NT2/D1 (cell line): ENCODE data around the gene MAPK6.
"Not testable (repeated sequence)": the region's sequence is repeated elsewhere in the genome, so short reads cannot be mapped to it uniquely, and the experiment has no call there.

Experiments used
- DNase-seq: peaks from one replicate; pipeline ENCODE4 v3.0.0-alpha.2; 2011; ENCODE audit warnings: low read depth, low spot score
- H3K27me3 ChIP-seq: 2 replicates; pipeline ENCODE4 v1.6.0; 2011; ENCODE audit warnings: mild to moderate bottlenecking; ENCODE audit not compliant: insufficient read length, insufficient read depth
- H3K36me3 ChIP-seq: 2 replicates; pipeline ENCODE4 v1.6.1; 2011; ENCODE audit warnings: mild to moderate bottlenecking, low read length, mixed read lengths; ENCODE audit not compliant: insufficient read depth, insufficient read length
- H3K4me1 ChIP-seq: 2 replicates; pipeline ENCODE4 v1.5.1; 2011; ENCODE audit not compliant: insufficient read depth, insufficient read length
- H3K4me3 ChIP-seq: 2 replicates; pipeline ENCODE4 v1.5.1; 2011; ENCODE audit warnings: low read depth; ENCODE audit not compliant: insufficient read length
- H3K9ac ChIP-seq: 2 replicates; pipeline ENCODE4 v1.6.0; 2011; ENCODE audit warnings: low read depth; ENCODE audit not compliant: insufficient read length
- H3K9me3 ChIP-seq: 2 replicates; pipeline ENCODE4 v1.5.1; 2011; ENCODE audit warnings: mild to moderate bottlenecking, low read length; ENCODE audit not compliant: insufficient read depth
- SUZ12 ChIP-seq: IDR thresholded peaks from 2 replicates; pipeline ENCODE4 v1.6.1; 2011; ENCODE audit not compliant: insufficient read length, insufficient read depth; ENCODE audit errors: extremely low read depth
- YY1 ChIP-seq: IDR thresholded peaks from 2 replicates; pipeline ENCODE4 v1.6.1; 2011; ENCODE audit not compliant: insufficient read length, insufficient read depth
- ZNF274 ChIP-seq: IDR thresholded peaks from 2 replicates; pipeline ENCODE4 v1.6.1; 2011; ENCODE audit warnings: mild to moderate bottlenecking, low read depth, low read length

The MAPK6 gene

GRCh38 chr15:52093539-52094510 is 74.8 kb downstream of the MAPK6 start:
- no peaks in the 10 kb centered on the region for H3K27me3 ChIP-seq
- no peaks in the 10 kb centered on the region for H3K4me1 ChIP-seq
- no peak overlapping the region for H3K9ac ChIP-seq
- no peak for DNase-seq
- H3K9me3 ChIP-seq: no peaks in the 10 kb centered on the region
- no peaks in the 10 kb centered on the region for H3K36me3 ChIP-seq
- no peak for TF ChIP-seq YY1
- TF ChIP-seq ZNF274: no peak
- no peak for TF ChIP-seq SUZ12
- no peak overlapping the region for H3K4me3 ChIP-seq

GRCh38 chr15:52094811-52095584 is 76.0 kb downstream of the MAPK6 start:
- no peaks in the 10 kb centered on the region for H3K36me3 ChIP-seq
- no peak overlapping the region for H3K4me3 ChIP-seq
- no peaks in the 10 kb centered on the region for H3K4me1 ChIP-seq
- no peaks in the 10 kb centered on the region for H3K27me3 ChIP-seq
- no peak overlapping the region for H3K9ac ChIP-seq
- TF ChIP-seq SUZ12 (no peak), YY1 (no peak)
- H3K9me3 ChIP-seq: no peaks in the 10 kb centered on the region
- DNase-seq: no peak

GRCh38 chr15:52095597-52096262 is 76.7 kb downstream of the MAPK6 start:
- no peak overlapping the region for H3K9ac ChIP-seq
- H3K36me3 ChIP-seq: no peaks in the 10 kb centered on the region
- DNase-seq: no peak
- no peak overlapping the region for H3K4me3 ChIP-seq
- no peaks in the 10 kb centered on the region for H3K9me3 ChIP-seq
- H3K4me1 ChIP-seq: no peaks in the 10 kb centered on the region
- TF ChIP-seq YY1 (no peak), ZNF274 (no peak), SUZ12 (no peak)
- H3K27me3 ChIP-seq: no peaks in the 10 kb centered on the region

- H3K4me3 ChIP-seq, H3K9me3 ChIP-seq, H3K36me3 ChIP-seq, H3K4me1 ChIP-seq, DNase-seq, H3K27me3 ChIP-seq, H3K9ac ChIP-seq: not testable (repeated sequence)
Observed at GRCh38 chr15:52096536-52096935, 77.5 kb downstream of the MAPK6 start.

- H3K36me3 ChIP-seq: no peaks in the 10 kb centered on the region
- H3K4me3 ChIP-seq: no peak overlapping the region
- DNase-seq: no peak
- TF ChIP-seq ZNF274 (no peak), SUZ12 (no peak), YY1 (no peak)
- H3K9me3 ChIP-seq: no peaks in the 10 kb centered on the region
- no peaks in the 10 kb centered on the region for H3K4me1 ChIP-seq
- no peaks in the 10 kb centered on the region for H3K27me3 ChIP-seq
- no peak overlapping the region for H3K9ac ChIP-seq
Observed at GRCh38 chr15:52097180-52097579, 78.2 kb downstream of the MAPK6 start.

- DNase-seq: no peak
- no peaks in the 10 kb centered on the region for H3K9me3 ChIP-seq
- no peak overlapping the region for H3K4me3 ChIP-seq
- H3K9ac ChIP-seq: no peak overlapping the region
- H3K27me3 ChIP-seq: no peaks in the 10 kb centered on the region
- no peaks in the 10 kb centered on the region for H3K4me1 ChIP-seq
- no peaks in the 10 kb centered on the region for H3K36me3 ChIP-seq
- no peak for TF ChIP-seq YY1
- no peak for TF ChIP-seq ZNF274
- TF ChIP-seq SUZ12: no peak
Observed at GRCh38 chr15:52098323-52098722, 79.3 kb downstream of the MAPK6 start.
